OCI-LY7 (cell line): ENCODE measurements around the gene TNFSF15. TPM values are rescaled to one million over a fixed set of nuclear protein-coding genes. Genes with fewer than 3 reads are reported as not detected.

Experiments used
- BruUV-seq: library from RNA; stranded (reverse); fragments of 400-500 nt; replicated peaks from 2 replicates; lab custom pipeline; 2021; lab: Mats Ljungman, UMichigan
- CTCF ChIA-PET: fragments of 300-600 bp; sonication (Branson Sonifier 250); formaldehyde crosslinking; loops from one replicate; lab custom pipeline; 2022; ENCODE audit warnings: antibody characterized with exemption; ENCODE audit not compliant: unreplicated experiment; lab: Charles Lee
- POLR2A ChIA-PET: fragments of 300-600 bp; sonication (Branson Sonifier 250); formaldehyde crosslinking; loops from one replicate; lab custom pipeline; 2022; ENCODE audit warnings: antibody characterized with exemption; lab: Charles Lee
- DNase-seq: peaks from one replicate; pipeline ENCODE4 v3.0.0-alpha.2; 2015; ENCODE audit warnings: low spot score
- H2AFZ ChIP-seq: fragments of 200-600 bp; sonication (generic), shearing (Covaris generic); 2 replicates; pipeline ENCODE4 v1.6.1; 2014; ENCODE audit warnings: mild to moderate bottlenecking, antibody characterized with exemption, low read length, moderate library complexity
- H3K27ac ChIP-seq: fragments of 200-600 bp; sonication (generic); 2 replicates; pipeline ENCODE4 v1.5.1; 2014; ENCODE audit warnings: mixed run types, low read depth, mild to moderate bottlenecking, moderate library complexity, low read length, inconsistent platforms; ENCODE audit not compliant: poor library complexity, severe bottlenecking
- H3K36me3 ChIP-seq: fragments of 200-600 bp; sonication (generic); 2 replicates; pipeline ENCODE4 v1.6.1; 2014; ENCODE audit warnings: mild to moderate bottlenecking, antibody characterized with exemption, low read length, moderate library complexity, mixed read lengths; ENCODE audit not compliant: insufficient read depth
- H3K4me1 ChIP-seq: fragments of 200-600 bp; sonication (generic); 2 replicates; pipeline ENCODE4 v1.5.1; 2014; ENCODE audit warnings: mild to moderate bottlenecking, low read length; ENCODE audit not compliant: insufficient read depth, poor library complexity, severe bottlenecking
- H3K4me2 ChIP-seq: fragments of 200-600 bp; sonication (generic); 2 replicates; pipeline ENCODE4 v1.6.1; 2014; ENCODE audit warnings: mild to moderate bottlenecking, low read length
- H3K4me3 ChIP-seq: fragments of 200-600 bp; sonication (generic); 2 replicates; pipeline ENCODE4 v1.5.1; 2014; ENCODE audit warnings: mild to moderate bottlenecking, low read depth, low read length; ENCODE audit not compliant: poor library complexity, severe bottlenecking
- H3K79me2 ChIP-seq: fragments of 200-600 bp; sonication (generic); 2 replicates; pipeline ENCODE4 v1.6.1; 2016; ENCODE audit warnings: low read depth, mild to moderate bottlenecking, low read length, moderate library complexity, mixed read lengths; ENCODE audit not compliant: insufficient read depth
- H3K9me2 ChIP-seq: fragments of 200-600 bp; sonication (generic); 2 replicates; pipeline ENCODE4 v1.6.1; 2016; ENCODE audit warnings: mild to moderate bottlenecking, low read length, mixed read lengths; ENCODE audit not compliant: insufficient read depth
- H3K9me3 ChIP-seq: fragments of 200-600 bp; sonication (generic); 2 replicates; pipeline ENCODE4 v1.6.1; 2014; ENCODE audit warnings: mild to moderate bottlenecking, mixed run types, low read length, mixed read lengths
- H4K20me1 ChIP-seq: fragments of 200-600 bp; sonication (generic); 2 replicates; pipeline ENCODE4 v1.6.1; 2014; ENCODE audit warnings: mild to moderate bottlenecking, antibody characterized with exemption, low read length, moderate library complexity, mixed read lengths; ENCODE audit not compliant: insufficient read depth
- CTCF ChIP-seq: fragments of 200-600 bp; sonication (generic); conservative IDR thresholded peaks from 2 replicates; pipeline ENCODE4 v1.5.1; 2014; ENCODE audit warnings: mild to moderate bottlenecking, antibody characterized with exemption, low read length, moderate library complexity, mixed read lengths
- EZH2phosphoT487 ChIP-seq: fragments of 200-600 bp; sonication (generic); IDR thresholded peaks from 2 replicates; pipeline ENCODE4 v1.6.1; 2018; ENCODE audit warnings: low read depth, borderline replicate concordance, mild to moderate bottlenecking, mixed run types, antibody characterized with exemption, low read length, moderate library complexity, mixed read lengths
- intact Hi-C: fragments of 100-400 bp; cut with micrococcal nuclease; formaldehyde crosslinking; loops from one replicate; pipeline ENCODE4 v1.10.0; 2022; ENCODE audit not compliant: unreplicated experiment
- total RNA-seq, 2 experiments: library from RNA; depleted of rRNA in 1 of 2; stranded (reverse); fragments of >200 nt in 1 of 2; shearing (Covaris generic) in 1 of 2; gene quantifications; 2 replicates each; pipeline ENCODE4 v1.2.3, GENCODE V29; 2014 to 2022

TNFSF15 gene
- total RNA-seq, 2 experiments from 2014 or later = 0.23 TPM; not detected in 1

DNA sequence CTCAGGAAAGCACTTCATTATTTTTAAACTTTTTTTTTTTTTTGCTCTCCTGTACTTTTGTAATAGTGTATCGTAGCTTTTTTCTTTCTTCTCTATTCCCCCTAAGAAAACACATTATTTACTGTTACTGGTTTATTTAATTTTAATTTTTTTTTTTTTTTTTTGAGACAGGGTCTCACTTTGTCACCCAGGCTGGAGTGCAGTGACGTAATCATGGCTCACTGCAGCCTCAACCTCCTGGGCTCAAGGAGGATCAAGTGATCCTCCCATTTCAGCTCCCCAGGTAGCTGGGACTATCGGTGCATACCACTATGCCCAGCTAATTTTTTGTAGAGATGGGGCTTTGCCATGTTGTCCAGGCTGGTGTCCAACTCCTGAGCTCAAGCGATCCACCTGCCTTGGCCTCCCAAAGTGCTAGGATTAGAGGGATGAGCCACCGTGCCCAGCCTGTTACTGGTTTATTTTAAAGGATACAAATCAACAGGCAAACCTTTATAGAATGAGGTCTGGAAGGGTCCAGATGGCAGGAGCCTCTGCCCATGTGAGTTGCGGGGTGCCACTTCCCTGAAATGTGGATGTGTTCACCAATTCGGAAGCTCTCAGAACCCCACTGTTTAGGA is 49.0 kb upstream of the TNFSF15 start:
- Histone ChIP-seq H3K9me2 (no peaks in the 10 kb centered on the region), H4K20me1 (no peaks in the 10 kb centered on the region), H3K27ac (no peak overlapping the region), H3K36me3 (no peaks in the 10 kb centered on the region), H3K4me2 (no peak overlapping the region), H3K4me1 (no peaks in the 10 kb centered on the region), H3K9me3 (no peaks in the 10 kb centered on the region), H3K4me3 (no peak overlapping the region), H2AFZ (no peak overlapping the region), H3K79me2 (no peaks in the 10 kb centered on the region)
- BruUV-seq = no TSS peak
- CTCF ChIA-PET = no interaction called here
- TF ChIP-seq CTCF (no peak), EZH2phosphoT487 (no peak)
- no peak for DNase-seq
- POLR2A ChIA-PET = interaction anchor here (1.3 kb wide), 1 partner anchor 94 kb away, joined by 3 read pairs; no protein-coding TSS in a partner anchor
- intact Hi-C loops = no loop called here

- Histone ChIP-seq H3K4me1 (no peaks in the 10 kb centered on the region), H3K9me3 (no peaks in the 10 kb centered on the region), H3K36me3 (no peaks in the 10 kb centered on the region), H2AFZ (no peak overlapping the region), H3K9me2 (no peaks in the 10 kb centered on the region), H3K79me2 (no peaks in the 10 kb centered on the region), H3K4me2 (no peak overlapping the region), H3K27ac (no peak overlapping the region), H4K20me1 (no peaks in the 10 kb centered on the region), H3K4me3 (no peak overlapping the region)
- no TSS peak for BruUV-seq
- POLR2A ChIA-PET = interaction anchor here (1.1 kb wide), 1 partner anchor 15 kb away, joined by 4 read pairs; no protein-coding TSS in a partner anchor
- intact Hi-C loops = no loop called here
- no peak for DNase-seq
- CTCF ChIA-PET = no interaction called here
- TF ChIP-seq CTCF (no peak), EZH2phosphoT487 (no peak)
Measured at GRCh38 chr9:114853071-114853855, 47.4 kb upstream of the TNFSF15 start.
